HEK293T (cell line): ENCODE data around the gene TBC1D20.

Experiments used
- CTCF ChIA-PET: fragments of 350-600 bp; formaldehyde crosslinking; extraction: SDS; loops from one replicate; lab custom pipeline; 2021; ENCODE audit warnings: antibody characterized with exemption, inconsistent platforms; lab: Yijun Ruan, JAX
- POLR2A ChIA-PET: fragments of 350-600 bp; formaldehyde crosslinking; extraction: SDS; loops from one replicate; lab custom pipeline; 2020; ENCODE audit warnings: antibody characterized with exemption, inconsistent platforms; lab: Yijun Ruan, JAX
- DNase-seq: peaks from one replicate; pipeline ENCODE4 v3.0.0; 2012; ENCODE audit warnings: mixed read lengths; ENCODE audit errors: extremely low spot score
- ARNT ChIP-seq: fragments of 450-650 bp; IDR thresholded peaks from 2 replicates; pipeline ENCODE4 v1.6.1; 2017; ENCODE audit warnings: mild to moderate bottlenecking
- BHLHE40 ChIP-seq: fragments of 450-650 bp; IDR thresholded peaks from 2 replicates; pipeline ENCODE4 v1.6.1; 2016; ENCODE audit warnings: mild to moderate bottlenecking, moderate library complexity, borderline replicate concordance
- CTBP1 ChIP-seq: fragments of 450-650 bp; IDR thresholded peaks from 2 replicates; pipeline ENCODE4 v1.6.1; 2016; ENCODE audit warnings: borderline replicate concordance
- ELF4 ChIP-seq: fragments of 450-650 bp; IDR thresholded peaks from 2 replicates; pipeline ENCODE4 v1.6.1; 2017; ENCODE audit warnings: antibody characterized with exemption
- FOXA1 ChIP-seq: fragments of 450-650 bp; IDR thresholded peaks from 2 replicates; pipeline ENCODE4 v1.6.1; 2016; ENCODE audit warnings: mild to moderate bottlenecking
- FOXK2 ChIP-seq: fragments of 450-650 bp; IDR thresholded peaks from 2 replicates; pipeline ENCODE4 v1.6.1; 2016; ENCODE audit warnings: mild to moderate bottlenecking
- FOXM1 ChIP-seq: fragments of 450-650 bp; IDR thresholded peaks from 2 replicates; pipeline ENCODE4 v1.6.1; 2017; ENCODE audit warnings: mild to moderate bottlenecking, borderline replicate concordance
- HDGF ChIP-seq: fragments of 450-650 bp; IDR thresholded peaks from 2 replicates; pipeline ENCODE4 v1.6.1; 2017; ENCODE audit warnings: antibody characterized with exemption, borderline replicate concordance
- L3MBTL2 ChIP-seq: fragments of 450-650 bp; conservative IDR thresholded peaks from 2 replicates; pipeline ENCODE4 v1.6.1; 2016; ENCODE audit warnings: mild to moderate bottlenecking
- LEF1 ChIP-seq: fragments of 450-650 bp; IDR thresholded peaks from 2 replicates; pipeline ENCODE4 v1.6.1; 2017; ENCODE audit warnings: mild to moderate bottlenecking, borderline replicate concordance
- NFRKB ChIP-seq: fragments of 450-650 bp; IDR thresholded peaks from 2 replicates; pipeline ENCODE4 v1.6.1; 2016; ENCODE audit warnings: mild to moderate bottlenecking, moderate library complexity
- PKNOX1 ChIP-seq: fragments of 450-650 bp; IDR thresholded peaks from 2 replicates; pipeline ENCODE4 v1.6.1; 2016
- SP1 ChIP-seq: fragments of 450-650 bp; IDR thresholded peaks from 2 replicates; pipeline ENCODE4 v1.6.1; 2017
- SUZ12 ChIP-seq: fragments of 450-650 bp; IDR thresholded peaks from 2 replicates; pipeline ENCODE4 v1.6.1; 2016; ENCODE audit warnings: mild to moderate bottlenecking
- TARDBP ChIP-seq: fragments of 450-650 bp; IDR thresholded peaks from 2 replicates; pipeline ENCODE4 v1.6.1; 2016
- ZNF384 ChIP-seq: fragments of 450-650 bp; IDR thresholded peaks from 2 replicates; pipeline ENCODE4 v1.6.1; 2016

The TBC1D20 gene

GRCh38 chr20:483815-484644 is 21.7 kb upstream of the TBC1D20 start:
- DNase-seq = no peak
- POLR2A ChIA-PET = no interaction called here
- CTCF ChIA-PET = no interaction called here
- TF ChIP-seq SP1 (no peak), CTBP1 (no peak), FOXK2 (no peak), TARDBP (no peak), L3MBTL2 (no peak), PKNOX1 (no peak), NFRKB (no peak), FOXA1 (no peak), LEF1 (no peak), ZNF384 (no peak), ELF4 (no peak), FOXM1 (no peak), HDGF (no peak), ARNT (no peak), BHLHE40 (no peak), SUZ12 (no peak)

GRCh38 chr20:481167-481566 is 18.8 kb upstream of the TBC1D20 start:
- no peak for DNase-seq
- TF ChIP-seq FOXM1 (no peak), LEF1 (no peak), SUZ12 (no peak), TARDBP (no peak), CTBP1 (no peak), SP1 (no peak), FOXK2 (no peak), ZNF384 (no peak), FOXA1 (no peak), BHLHE40 (no peak), NFRKB (no peak)
- CTCF ChIA-PET = no interaction called here
- POLR2A ChIA-PET = no interaction called here

- ChIA-PET POLR2A (no interaction called here), CTCF (no interaction called here)
- DNase-seq = no peak
- TF ChIP-seq L3MBTL2 (no peak), SP1 (no peak), LEF1 (no peak), SUZ12 (no peak), ARNT (no peak), CTBP1 (no peak), ZNF384 (no peak), PKNOX1 (no peak), NFRKB (no peak), HDGF (no peak), FOXA1 (no peak), FOXK2 (no peak), ELF4 (no peak)
Observed at GRCh38 chr20:480044-480443, 17.7 kb upstream of the TBC1D20 start.

GRCh38 chr20:479487-479886 is 17.2 kb upstream of the TBC1D20 start:
- ChIA-PET POLR2A (no interaction called here), CTCF (no interaction called here)
- TF ChIP-seq TARDBP = no peak
- TF ChIP-seq BHLHE40 = no peak
- no peak for TF ChIP-seq NFRKB
- no peak for TF ChIP-seq SP1
- TF ChIP-seq L3MBTL2 = no peak
- TF ChIP-seq ARNT = no peak
- no peak for TF ChIP-seq HDGF
- no peak for TF ChIP-seq ZNF384
- no peak for TF ChIP-seq PKNOX1
- no peak for TF ChIP-seq LEF1
- TF ChIP-seq FOXA1 = no peak
- no peak for TF ChIP-seq FOXK2
- no peak for TF ChIP-seq CTBP1
- TF ChIP-seq FOXM1 = no peak
- TF ChIP-seq ELF4 = no peak
- no peak for DNase-seq

- CTCF ChIA-PET = no interaction called here
- DNase-seq = peak; percentile 51
- TF ChIP-seq NFRKB = no peak
- TF ChIP-seq TARDBP = no peak
- no peak for TF ChIP-seq ELF4
- TF ChIP-seq FOXA1 = no peak
- TF ChIP-seq ZNF384 = no peak
- TF ChIP-seq LEF1 = no peak
- no peak for TF ChIP-seq SP1
- TF ChIP-seq HDGF = no peak
- no peak for TF ChIP-seq ARNT
- no peak for TF ChIP-seq FOXK2
- TF ChIP-seq L3MBTL2 = no peak
- TF ChIP-seq SUZ12 = no peak
- TF ChIP-seq BHLHE40 = no peak
- no peak for TF ChIP-seq CTBP1
- POLR2A ChIA-PET = no interaction called here
Observed at GRCh38 chr20:478949-479429, 16.7 kb upstream of the TBC1D20 start.
